Lung (tissue), 13 donors: ENCODE results near the gene TMEM170A. TPM values are rescaled to one million over a fixed set of nuclear protein-coding genes. Genes with fewer than 3 reads are reported as not detected.

Experiments
- ATAC-seq: fragments of 200-7000 bp; cut with Tn5 transposase; one replicate; pipeline ENCODE4 v1.9.1; 2020; ENCODE audit warnings: moderate number of reproducible peaks; ENCODE audit not compliant: insufficient read depth, low FRiP score
- DNase-seq, 3 donors: peaks; one replicate each; pipeline ENCODE4 v3.0.0-alpha.2; 2013 to 2017
- H3K27ac ChIP-seq, 2 donors: one replicate each; pipeline ENCODE4 v1.5.1; 2013; ENCODE audit warnings: mild to moderate bottlenecking in 2 of 2, moderate library complexity in 2 of 2, control low read depth in 1 of 2, inconsistent platforms in 1 of 2, low read depth in 1 of 2, low read length in 1 of 2
- H3K27me3 ChIP-seq, 3 donors: one replicate each; pipeline ENCODE4 v1.5.1; 2013; ENCODE audit warnings: low read length in 2 of 3; ENCODE audit not compliant: control insufficient read depth in 3 of 3, insufficient read depth in 3 of 3
- H3K36me3 ChIP-seq, 4 donors: one replicate each; pipeline ENCODE4 v1.5.1; 2013; ENCODE audit warnings: low read length in 4 of 4, mild to moderate bottlenecking in 1 of 4, moderate library complexity in 1 of 4; ENCODE audit not compliant: control insufficient read depth in 4 of 4, insufficient read depth in 4 of 4
- H3K4me1 ChIP-seq, 5 donors: one replicate each; pipeline ENCODE4 v1.5.1; 2013; ENCODE audit warnings: low read length in 5 of 5, mild to moderate bottlenecking in 2 of 5, moderate library complexity in 1 of 5; ENCODE audit not compliant: control insufficient read depth in 5 of 5, insufficient read depth in 5 of 5
- H3K4me3 ChIP-seq: one replicate; pipeline ENCODE4 v1.5.1; 2013; ENCODE audit warnings: mild to moderate bottlenecking, control low read depth, moderate library complexity
- H3K9ac ChIP-seq, 2 donors: one replicate each; pipeline ENCODE4 v1.5.1; 2013; ENCODE audit warnings: low read length in 2 of 2, control low read depth in 1 of 2; ENCODE audit not compliant: insufficient read depth in 1 of 2
- H3K9me3 ChIP-seq, 4 donors: one replicate each; pipeline ENCODE4 v1.5.1; 2013; ENCODE audit warnings: low read length in 3 of 4, mild to moderate bottlenecking in 1 of 4, moderate library complexity in 1 of 4; ENCODE audit not compliant: control insufficient read depth in 4 of 4, insufficient read depth in 3 of 4
- WGBS, 2 donors: extraction: QIAGEN DNeasy Blood & Tissue Kit; methylation state at CpG; one replicate each; pipeline ENCODE4 v1.1.7; 2013; 5-methylcytosine and 5-hydroxymethylcytosine counted together
- polyA plus RNA-seq, 2 donors: library from polyadenylated mRNA; stranded (reverse); fragments of 200-250 nt; gene quantifications; one replicate each; pipeline ENCODE4 v1.2.1, GENCODE V29; 2013
- small RNA-seq: library from RNA; depleted of rRNA; stranded (forward); fragments of <200 nt; gene quantifications from one replicate; pipeline ENCODE3, GENCODE V24; 2014; ENCODE audit warnings: low replicate concordance
- total RNA-seq, 2 donors: library from RNA; depleted of rRNA in 1 of 2; stranded (reverse); fragments of >200 nt in 1 of 2; gene quantifications; one replicate each; pipeline ENCODE4 v1.2.1, GENCODE V29; 2014 to 2021
- TF ChIP-seq, protein P1 (sequence below): IDR thresholded peaks from 2 replicates; pipeline ENCODE4 v1.5.1; 2012; ENCODE audit warnings: mild to moderate bottlenecking; ENCODE audit errors: control extremely low read depth, extremely low read depth
- donor health status: control.
- donor health status: control.
- donor health status: Bipolar disorder and iron deficiency.
- donor health status: healthy.
- donor health status: DM: yes; HTN: yes; CAD: no.

The TMEM170A gene
- total and polyA plus RNA-seq, 4 donors, result 8.2 to 37.9 (median 15.2) TPM

DNA sequence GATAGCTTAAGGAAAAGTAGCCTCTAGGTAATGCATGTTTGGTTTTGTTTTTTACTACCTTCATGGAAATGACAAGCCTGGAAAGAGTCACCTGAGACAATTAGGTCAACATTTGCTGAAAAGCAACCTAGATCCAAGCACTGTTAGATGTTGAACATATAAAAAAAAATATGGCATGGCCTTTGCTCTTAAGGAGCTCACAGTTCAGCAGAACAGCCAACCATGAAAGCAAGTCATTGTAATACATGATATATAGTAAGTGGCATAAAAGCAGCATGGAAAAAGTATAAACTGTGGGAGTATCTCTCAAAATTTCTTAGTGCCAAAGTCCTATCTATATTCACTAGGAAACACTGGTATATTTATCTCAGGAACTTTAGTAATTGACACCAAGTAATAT, 62.8 kb downstream of the TMEM170A start:
- no peak for DNase-seq
- Histone ChIP-seq H3K4me3 (no peak overlapping the region), H3K4me1 (peaks cover 0 to 10% (median 0%) of the 10 kb centered on the region in 5 donors), H3K36me3 (peaks cover 0 to 7% (median 1%) of the 10 kb centered on the region in 4 donors), H3K27ac (peak overlapping the region in 1 of 2 donors; percentile 69), H3K9me3 (no peaks in the 10 kb centered on the region), H3K27me3 (no peaks in the 10 kb centered on the region), H3K9ac (no peak overlapping the region)
- no peak for ATAC-seq
- TF ChIP-seq, protein P1, sequence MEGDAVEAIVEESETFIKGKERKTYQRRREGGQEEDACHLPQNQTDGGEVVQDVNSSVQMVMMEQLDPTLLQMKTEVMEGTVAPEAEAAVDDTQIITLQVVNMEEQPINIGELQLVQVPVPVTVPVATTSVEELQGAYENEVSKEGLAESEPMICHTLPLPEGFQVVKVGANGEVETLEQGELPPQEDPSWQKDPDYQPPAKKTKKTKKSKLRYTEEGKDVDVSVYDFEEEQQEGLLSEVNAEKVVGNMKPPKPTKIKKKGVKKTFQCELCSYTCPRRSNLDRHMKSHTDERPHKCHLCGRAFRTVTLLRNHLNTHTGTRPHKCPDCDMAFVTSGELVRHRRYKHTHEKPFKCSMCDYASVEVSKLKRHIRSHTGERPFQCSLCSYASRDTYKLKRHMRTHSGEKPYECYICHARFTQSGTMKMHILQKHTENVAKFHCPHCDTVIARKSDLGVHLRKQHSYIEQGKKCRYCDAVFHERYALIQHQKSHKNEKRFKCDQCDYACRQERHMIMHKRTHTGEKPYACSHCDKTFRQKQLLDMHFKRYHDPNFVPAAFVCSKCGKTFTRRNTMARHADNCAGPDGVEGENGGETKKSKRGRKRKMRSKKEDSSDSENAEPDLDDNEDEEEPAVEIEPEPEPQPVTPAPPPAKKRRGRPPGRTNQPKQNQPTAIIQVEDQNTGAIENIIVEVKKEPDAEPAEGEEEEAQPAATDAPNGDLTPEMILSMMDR, result no peak

DNA sequence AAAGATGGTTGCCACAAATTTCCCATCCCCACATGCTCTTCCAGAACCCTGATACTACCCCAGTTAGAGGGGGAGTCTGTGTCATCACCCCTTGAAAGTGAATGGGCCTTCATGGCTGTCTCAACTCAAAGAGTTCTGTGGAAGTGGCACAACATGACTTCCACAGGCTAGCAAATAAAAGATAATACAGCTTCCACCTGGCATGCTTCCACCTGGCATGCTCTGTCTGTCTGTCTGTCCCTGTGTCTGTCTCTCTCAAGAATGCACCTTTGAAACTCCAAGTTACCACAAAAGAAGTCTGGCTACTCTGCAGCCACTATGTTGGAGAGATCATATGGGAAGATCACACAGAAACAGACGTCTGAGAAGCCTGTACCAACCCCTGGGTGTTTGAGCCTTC, 66.2 kb downstream of the TMEM170A start:
- H3K27me3 ChIP-seq, result no peaks in the 10 kb centered on the region
- no peak overlapping the region for H3K9ac ChIP-seq
- H3K4me3 ChIP-seq, result no peak overlapping the region
- ATAC-seq, result no peak
- peaks cover 0 to 10% (median 0%) of the 10 kb centered on the region in 5 donors for H3K4me1 ChIP-seq
- H3K27ac ChIP-seq, result no peak overlapping the region
- no peak for DNase-seq
- peaks cover 4 to 10% (median 5%) of the 10 kb centered on the region in 4 donors for H3K36me3 ChIP-seq
- TF ChIP-seq, protein P1, result no peak
- H3K9me3 ChIP-seq, result no peaks in the 10 kb centered on the region
- WGBS, 2 donors, result 83 to 86% methylated on average over 1 of the region's 1 CpG

DNA sequence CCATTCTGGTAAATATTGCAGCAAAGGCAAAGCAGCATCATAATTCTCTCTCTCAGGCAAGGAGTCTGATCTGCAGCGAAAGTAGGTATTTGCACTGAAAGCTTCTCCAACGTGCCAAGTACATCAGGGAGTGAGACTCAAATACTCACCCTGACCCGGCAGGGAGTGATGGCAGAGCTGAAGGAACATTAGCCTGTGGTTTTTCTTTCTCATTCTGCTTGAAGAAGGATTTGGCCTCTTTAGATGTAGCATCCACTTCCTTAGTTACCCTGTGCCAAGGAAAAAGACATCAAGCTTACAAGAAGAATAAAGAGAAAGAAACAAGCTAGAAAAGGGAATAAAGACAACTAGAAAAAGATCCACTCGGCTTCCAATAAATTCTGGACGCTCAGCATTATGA, 69.5 kb downstream of the TMEM170A start:
- peaks cover 9 to 27% (median 16%) of the 10 kb centered on the region in 4 donors for H3K36me3 ChIP-seq
- TF ChIP-seq, protein P1, result no peak
- H3K27me3 ChIP-seq, result no peaks in the 10 kb centered on the region
- no peak overlapping the region for H3K4me3 ChIP-seq
- WGBS, 2 donors, result 91 to 92% methylated on average over 5 of the region's 5 CpGs
- H3K9me3 ChIP-seq, result peaks cover 0 to 3% (median 0%) of the 10 kb centered on the region in 4 donors
- DNase-seq (no peak), ATAC-seq (no peak)
- no peak overlapping the region for H3K27ac ChIP-seq
- H3K4me1 ChIP-seq, result peaks cover 0 to 9% (median 5%) of the 10 kb centered on the region in 5 donors
- no peak overlapping the region for H3K9ac ChIP-seq

Small RNA genes lying within 50 kb of the gene (small RNA-seq; reads per million reads assigned to genes)
- gene RF00598, result not detected

Other genes with a start within 250 kb of the TMEM170A start
- 1 to 10 TPM in 1 of 2 donors, not detected in 1; 6.5 TPM for gene CTRB1, start 245.7 kb downstream of the TMEM170A start, total RNA-seq
- under 1 TPM; 0.33 to 0.97 TPM for gene CTRB1, start 245.7 kb downstream of the TMEM170A start, polyA plus RNA-seq
- gene BCAR1, start 213.1 kb downstream of the TMEM170A start, total RNA-seq, result 10 to 100 TPM; 51.3 to 70.7 TPM
- gene BCAR1, start 213.1 kb downstream of the TMEM170A start, polyA plus RNA-seq, result 10 to 100 TPM; 37.5 to 48.6 TPM
- 100 to 1,000 TPM in 1 of 2 donors, 10 to 100 TPM in 1; 44.8 to 105 TPM for gene CFDP1, start 31.2 kb downstream of the TMEM170A start, total RNA-seq
- gene CFDP1, start 31.2 kb downstream of the TMEM170A start, polyA plus RNA-seq, result 10 to 100 TPM; 62.1 to 66.1 TPM
- 1 to 10 TPM; 4.5 to 8.5 TPM for gene CHST6, start 30.8 kb upstream of the TMEM170A start, total RNA-seq
- 1 to 10 TPM; 2.2 to 4.2 TPM for gene CHST6, start 30.8 kb upstream of the TMEM170A start, polyA plus RNA-seq
- 1 to 10 TPM in 1 of 2 donors, not detected in 1; 1.3 TPM for gene CHST5, start 71.4 kb upstream of the TMEM170A start, total RNA-seq
- gene CHST5, start 71.4 kb upstream of the TMEM170A start, polyA plus RNA-seq, result under 1 TPM; 0.09 to 0.24 TPM
- gene TMEM231, start 91.6 kb upstream of the TMEM170A start, total RNA-seq, result 10 to 100 TPM; 49.8 to 88.5 TPM
- 10 to 100 TPM in 1 of 2 donors, 1 to 10 TPM in 1; 9.3 to 20.6 TPM for gene TMEM231, start 91.6 kb upstream of the TMEM170A start, polyA plus RNA-seq
- 100 to 1,000 TPM in 1 of 2 donors, 10 to 100 TPM in 1; 72.9 to 129 TPM for gene GABARAPL2, start 101.7 kb upstream of the TMEM170A start, total RNA-seq
- gene GABARAPL2, start 101.7 kb upstream of the TMEM170A start, polyA plus RNA-seq, result 100 to 1,000 TPM in 1 of 2 donors, 10 to 100 TPM in 1; 79.6 to 180 TPM
- gene ADAT1, start 158.6 kb upstream of the TMEM170A start, total RNA-seq, result 10 to 100 TPM; 51.8 to 52.6 TPM
- 10 to 100 TPM; 14.2 to 26.8 TPM for gene ADAT1, start 158.6 kb upstream of the TMEM170A start, polyA plus RNA-seq
- gene KARS1, start 183.0 kb upstream of the TMEM170A start, total RNA-seq, result 10 to 100 TPM; 74.8 to 95.3 TPM
- 100 to 1,000 TPM; 105 to 107 TPM for gene KARS1, start 183.0 kb upstream of the TMEM170A start, polyA plus RNA-seq
- gene TERF2IP, start 183.1 kb upstream of the TMEM170A start, total RNA-seq, result 10 to 100 TPM; 51.8 to 73.8 TPM
- gene TERF2IP, start 183.1 kb upstream of the TMEM170A start, polyA plus RNA-seq, result 10 to 100 TPM; 47.7 to 51.3 TPM
- gene CPHXL2, start 212.3 kb upstream of the TMEM170A start, total RNA-seq, result not detected
- not detected for gene CPHXL2, start 212.3 kb upstream of the TMEM170A start, polyA plus RNA-seq
- gene DUXB, start 236.8 kb upstream of the TMEM170A start, total RNA-seq, result not detected
- not detected for gene DUXB, start 236.8 kb upstream of the TMEM170A start, polyA plus RNA-seq